GM21576 (cell line): Measurements from ENCODE around the gene SH3RF1.

ENCODE experiments used
- ATAC-seq: cut with Tn5 transposase; IDR thresholded peaks from one replicate; pipeline ENCODE4 v1.9.1; 2021; ENCODE audit warnings: mild to moderate bottlenecking, moderate library complexity; ENCODE audit not compliant: unreplicated experiment

Gene SH3RF1

DNA sequence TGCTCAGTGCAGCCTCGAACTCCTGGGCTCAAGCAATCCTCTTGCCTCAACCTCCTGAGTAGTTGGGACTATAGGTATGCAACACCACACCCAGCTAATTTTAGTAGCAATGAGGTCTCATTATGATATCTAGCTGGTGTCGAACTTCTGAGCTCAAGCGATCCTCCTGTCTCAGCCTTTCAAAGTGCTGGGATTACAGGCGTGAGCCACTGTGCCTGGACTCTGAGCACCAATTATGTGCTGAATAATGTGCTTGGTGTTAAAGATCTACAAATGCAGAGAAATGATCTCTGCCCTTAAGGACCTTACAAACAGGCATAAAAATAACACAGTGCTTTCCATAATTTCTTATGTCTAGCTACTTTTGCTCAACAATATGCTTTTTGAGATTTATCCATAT is 131.7 kb downstream of the SH3RF1 start:
- ATAC-seq = no peak

DNA sequence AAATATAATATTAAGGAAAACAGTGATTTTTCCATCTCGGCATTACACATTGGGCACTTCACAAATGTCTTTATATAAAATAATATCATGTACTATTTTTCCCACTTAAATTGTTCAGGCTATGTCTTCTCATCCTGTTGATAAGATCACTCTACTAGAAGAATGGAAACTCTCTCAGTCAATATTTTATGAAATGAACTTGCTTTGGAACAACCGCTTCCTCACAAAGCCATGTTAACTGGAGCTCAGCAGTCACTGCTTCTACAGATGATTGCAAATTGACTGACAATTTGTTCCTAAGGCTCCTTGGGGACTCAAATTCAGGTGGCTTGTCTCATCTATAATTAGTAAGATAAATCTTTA is 133.2 kb downstream of the SH3RF1 start:
- ATAC-seq = no peak

DNA sequence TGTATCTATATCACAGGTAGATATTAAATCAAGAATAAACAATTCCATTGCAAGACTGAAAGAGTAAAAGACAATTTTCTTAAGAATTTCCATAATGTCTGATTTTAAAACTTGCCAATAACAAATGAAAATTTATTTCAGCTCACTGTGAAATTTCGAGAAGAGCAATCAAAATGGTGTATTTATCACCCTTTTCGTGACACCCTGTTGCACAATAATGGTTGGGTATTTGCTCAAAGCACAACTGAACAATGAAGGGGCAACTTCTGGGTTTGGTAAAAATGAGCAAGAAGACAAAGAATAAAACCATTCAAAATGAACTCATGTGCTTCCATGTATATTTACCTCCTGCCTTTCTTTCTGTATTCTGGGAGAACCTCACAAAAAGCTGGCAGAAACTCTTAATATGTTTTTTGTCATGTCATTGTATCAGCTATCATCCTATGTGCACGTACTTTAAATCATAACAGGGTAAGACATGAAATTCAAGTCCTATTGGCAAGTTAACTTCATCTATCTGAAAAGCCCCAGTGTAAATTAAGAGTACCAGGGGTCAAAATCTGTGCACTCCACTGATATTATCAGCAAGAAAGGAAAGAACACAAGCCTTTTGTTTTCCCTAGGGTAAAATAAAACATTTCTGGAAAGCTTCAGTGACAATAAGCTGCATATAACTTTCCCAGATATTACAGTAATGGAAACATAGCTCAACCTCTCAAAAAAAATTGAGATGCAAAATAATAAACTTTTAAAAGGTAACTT is 133.8 kb downstream of the SH3RF1 start:
- no peak for ATAC-seq

DNA sequence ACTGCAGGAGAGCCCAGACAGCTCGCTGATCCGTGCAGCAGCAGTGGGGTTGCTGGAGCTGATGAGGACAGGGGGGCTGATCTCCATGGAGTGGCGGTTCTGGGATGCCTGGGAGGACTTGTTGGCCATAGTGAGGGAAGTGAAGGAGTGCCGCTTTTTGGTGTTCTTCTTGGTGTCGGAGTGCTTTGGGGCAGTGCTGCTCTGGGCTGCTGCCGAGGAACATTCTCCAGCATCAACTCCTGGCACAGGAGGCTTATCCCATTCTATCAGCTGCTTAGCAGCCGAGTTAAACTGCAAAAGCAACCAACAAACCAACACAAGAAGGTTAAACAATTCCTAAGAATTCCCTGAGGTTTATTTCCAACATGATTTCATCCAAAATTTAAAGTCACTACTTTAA is 134.4 kb downstream of the SH3RF1 start:
- no peak for ATAC-seq

DNA sequence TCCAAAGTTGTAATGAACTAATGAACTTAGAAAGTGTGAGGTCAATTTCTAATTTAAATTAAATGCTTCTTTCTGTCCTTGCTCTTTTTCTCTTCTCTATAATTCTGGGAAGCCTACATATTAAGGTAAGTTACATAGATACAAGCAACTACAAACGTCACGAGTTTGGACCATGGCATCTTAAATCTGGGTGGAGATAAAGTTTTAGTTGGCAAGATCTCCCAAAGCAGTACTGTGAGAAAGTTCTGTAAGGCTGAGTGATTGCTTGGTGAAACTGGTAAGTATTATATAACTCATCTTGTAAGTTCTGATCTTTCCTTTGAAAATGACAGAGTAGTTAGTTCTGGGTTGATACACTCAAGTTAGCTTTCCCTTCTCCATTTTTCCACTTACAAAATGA is 135.0 kb downstream of the SH3RF1 start:
- no peak for ATAC-seq

GRCh38 chr4:169133932-169134331 is 136.8 kb downstream of the SH3RF1 start:
- ATAC-seq = no peak

DNA sequence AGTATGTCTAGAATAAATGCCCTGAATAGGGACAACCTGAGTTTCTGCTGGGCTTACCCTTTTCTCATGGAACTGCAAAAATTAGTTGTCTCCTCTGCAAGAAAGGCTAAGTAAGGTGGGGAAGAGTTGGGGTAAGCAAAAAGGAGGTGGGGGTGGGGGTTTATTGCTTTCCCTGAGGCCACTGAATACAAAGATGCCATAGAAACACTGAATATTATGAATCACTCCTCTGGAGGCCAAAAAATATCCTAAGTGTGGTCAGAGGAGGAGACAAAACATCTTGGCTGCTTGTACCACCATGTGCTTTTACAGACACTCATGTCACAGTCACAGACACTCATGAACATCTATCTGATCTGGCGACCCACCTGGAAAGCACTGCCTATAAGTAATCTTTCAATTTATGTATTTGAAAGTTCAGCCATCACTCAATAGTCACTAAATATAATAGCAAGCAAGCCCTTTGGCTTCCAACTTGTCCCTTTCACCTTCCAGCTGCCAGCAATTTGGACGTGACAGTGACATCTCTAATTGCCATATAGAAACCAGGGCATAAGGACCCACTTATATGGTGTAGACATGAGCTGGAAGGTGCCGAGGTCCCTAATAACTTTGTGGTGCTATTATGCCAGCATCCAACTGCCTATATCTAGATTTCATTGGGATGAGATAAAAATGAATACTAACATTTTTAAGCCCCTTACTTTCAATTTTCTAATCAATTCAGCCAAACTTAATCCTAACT is 138.0 kb downstream of the SH3RF1 start:
- no peak for ATAC-seq

GRCh38 chr4:169131556-169132208 is 139.1 kb downstream of the SH3RF1 start:
- ATAC-seq = no peak

GRCh38 chr4:169128902-169129301 is 141.9 kb downstream of the SH3RF1 start:
- no peak for ATAC-seq

DNA sequence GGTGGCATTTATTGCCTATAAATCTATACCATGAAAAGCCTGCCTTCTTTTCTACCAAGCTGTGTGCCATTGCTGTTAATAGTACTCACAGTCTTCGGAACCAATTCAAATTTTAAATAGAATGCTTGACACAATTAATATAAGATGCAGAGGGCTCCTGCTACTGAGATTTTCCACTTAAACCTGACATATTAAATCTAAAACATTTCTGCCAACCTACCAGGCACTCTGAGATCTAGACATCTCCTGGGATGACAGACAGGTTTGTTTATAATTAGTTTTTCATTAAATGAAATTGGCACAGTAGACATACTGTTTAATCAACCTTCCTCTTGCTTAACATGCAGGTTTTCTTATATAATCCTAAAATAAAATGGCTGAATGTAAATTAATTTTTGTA is 143.4 kb downstream of the SH3RF1 start:
- ATAC-seq = no peak

- ATAC-seq = no peak
Observed at GRCh38 chr4:169124661-169125060, 146.1 kb downstream of the SH3RF1 start.

- no peak for ATAC-seq
Observed at GRCh38 chr4:169122422-169122821, 148.3 kb downstream of the SH3RF1 start.

- no peak for ATAC-seq
Observed at GRCh38 chr4:169121861-169122382, 148.8 kb downstream of the SH3RF1 start.

DNA sequence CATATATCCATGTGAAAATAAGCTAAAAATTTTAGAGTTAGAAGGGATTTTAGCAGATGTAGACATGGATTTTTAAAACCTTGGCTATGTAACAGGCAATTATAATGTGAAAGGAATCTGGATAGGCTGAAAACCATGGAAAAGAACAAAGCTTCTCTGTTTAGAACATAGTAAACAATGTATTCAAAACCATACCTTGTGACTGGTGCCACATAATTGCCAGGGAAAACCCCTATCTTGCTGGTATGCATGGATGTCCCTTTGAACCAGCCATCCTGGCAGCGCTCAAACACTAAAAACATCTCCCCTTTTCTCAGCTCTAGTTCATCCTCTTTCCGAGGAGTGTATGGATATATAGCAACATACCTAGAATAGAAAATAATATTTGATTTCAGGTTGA is 150.1 kb downstream of the SH3RF1 start:
- ATAC-seq = no peak

DNA sequence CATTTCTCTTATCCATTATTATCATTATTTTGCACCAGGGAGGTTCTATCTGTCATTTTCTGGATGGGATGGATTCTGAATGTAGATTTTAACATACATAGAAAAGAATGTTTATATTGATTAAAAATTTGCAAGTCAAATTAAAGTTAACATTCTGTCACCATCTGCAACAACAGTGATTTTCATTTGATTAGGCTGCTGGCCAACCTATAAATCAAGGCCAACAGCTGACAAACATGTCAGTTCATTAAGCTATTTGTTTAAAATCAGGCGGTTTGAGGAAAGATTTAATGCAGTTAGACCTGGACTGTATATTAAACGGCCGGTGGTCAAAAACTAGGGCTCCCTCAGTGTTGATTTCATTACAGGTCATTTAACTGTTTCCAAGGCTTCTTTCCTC is 151.2 kb downstream of the SH3RF1 start:
- no peak for ATAC-seq

DNA sequence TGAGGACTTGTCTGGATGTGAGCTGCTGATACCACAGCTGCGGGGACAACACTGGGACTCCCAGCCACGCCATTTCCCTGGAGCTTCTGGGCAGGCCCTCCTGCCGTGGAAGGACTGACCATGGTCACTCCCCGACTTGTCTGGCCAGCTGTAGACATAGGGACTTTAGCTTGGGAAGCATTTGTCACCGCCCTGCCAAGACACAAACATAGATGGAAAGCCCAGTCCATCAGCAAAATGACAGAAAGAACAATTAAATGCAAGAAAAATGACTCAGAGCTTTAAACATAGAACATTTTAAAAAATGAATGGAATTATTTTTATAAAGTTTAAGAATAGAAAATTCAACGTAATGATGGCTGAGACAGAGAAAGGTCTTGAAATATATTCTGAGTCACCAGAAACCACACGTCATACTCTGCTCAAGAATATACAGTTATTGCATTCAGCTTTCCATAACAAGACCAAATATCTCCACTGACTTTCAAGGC is 153.1 kb downstream of the SH3RF1 start:
- no peak for ATAC-seq

- no peak for ATAC-seq
Observed at GRCh38 chr4:169116270-169116901, 154.4 kb downstream of the SH3RF1 start.

DNA sequence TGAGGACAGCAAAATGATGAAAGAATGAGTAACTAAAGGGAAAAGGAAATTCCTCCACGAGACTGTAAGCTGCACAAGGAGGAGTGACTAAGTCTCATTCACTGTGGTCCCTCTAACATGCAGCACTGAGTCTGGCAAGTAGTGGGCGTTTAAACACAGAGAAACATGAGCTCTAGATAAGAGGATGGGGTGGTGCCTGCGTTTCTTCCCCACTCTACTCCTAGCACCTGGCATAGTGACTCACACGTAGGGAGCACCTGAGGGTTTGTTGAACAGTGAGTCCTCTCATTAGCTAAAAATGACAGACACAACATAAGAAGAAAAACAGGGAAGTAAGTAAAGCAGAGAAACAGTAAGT is 154.9 kb downstream of the SH3RF1 start:
- no peak for ATAC-seq

- no peak for ATAC-seq
Observed at GRCh38 chr4:169115144-169115896, 155.4 kb downstream of the SH3RF1 start.

- no peak for ATAC-seq
Observed at GRCh38 chr4:169114341-169114974, 156.3 kb downstream of the SH3RF1 start.
